ENCODE data around the gene CNN1. TPM values are rescaled to one million over a fixed set of nuclear protein-coding genes. Genes with fewer than 3 reads are reported as not detected.

The CNN1 gene
- total and polyA plus RNA-seq, 2 of the 13 experiments (the other 11 are each of a cell fraction or from before 2014, with no cell fraction given), result 0.70 to 1.1 TPM

DNA sequence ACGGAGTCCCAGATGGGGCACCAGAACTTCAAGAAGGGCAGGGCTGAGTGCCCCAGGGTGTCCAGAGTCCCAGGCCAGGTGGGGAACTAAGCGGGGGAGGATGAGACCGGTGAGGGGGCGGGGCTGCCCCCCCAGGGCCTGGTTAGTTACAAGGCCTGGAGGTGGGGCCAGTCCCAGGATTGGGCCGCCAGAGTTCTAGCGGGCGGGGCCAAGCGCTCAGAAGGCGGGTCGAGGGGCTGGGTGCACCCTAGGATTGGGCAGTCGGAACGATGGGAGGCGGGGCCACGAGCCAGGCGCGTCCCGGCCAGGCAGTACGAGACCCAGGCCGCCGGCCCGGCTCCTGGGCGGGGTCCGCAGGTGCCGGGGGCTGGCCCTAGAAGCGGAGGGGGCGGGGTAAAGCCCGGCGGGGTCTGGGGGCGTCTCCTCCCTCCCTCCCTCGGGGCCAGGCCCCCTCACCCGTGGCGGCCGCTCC lies 33.6 kb upstream of the CNN1 start (continued):
- TF ChIP-seq, protein P1, sequence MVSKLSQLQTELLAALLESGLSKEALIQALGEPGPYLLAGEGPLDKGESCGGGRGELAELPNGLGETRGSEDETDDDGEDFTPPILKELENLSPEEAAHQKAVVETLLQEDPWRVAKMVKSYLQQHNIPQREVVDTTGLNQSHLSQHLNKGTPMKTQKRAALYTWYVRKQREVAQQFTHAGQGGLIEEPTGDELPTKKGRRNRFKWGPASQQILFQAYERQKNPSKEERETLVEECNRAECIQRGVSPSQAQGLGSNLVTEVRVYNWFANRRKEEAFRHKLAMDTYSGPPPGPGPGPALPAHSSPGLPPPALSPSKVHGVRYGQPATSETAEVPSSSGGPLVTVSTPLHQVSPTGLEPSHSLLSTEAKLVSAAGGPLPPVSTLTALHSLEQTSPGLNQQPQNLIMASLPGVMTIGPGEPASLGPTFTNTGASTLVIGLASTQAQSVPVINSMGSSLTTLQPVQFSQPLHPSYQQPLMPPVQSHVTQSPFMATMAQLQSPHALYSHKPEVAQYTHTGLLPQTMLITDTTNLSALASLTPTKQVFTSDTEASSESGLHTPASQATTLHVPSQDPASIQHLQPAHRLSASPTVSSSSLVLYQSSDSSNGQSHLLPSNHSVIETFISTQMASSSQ (IDR thresholded peaks at IDR 0.05; ENCODE audit: low read depth), result no peak
- TF ChIP-seq, protein P1 (CRISPR knock-in tag; IDR thresholded peaks at IDR 0.05; ENCODE audit: borderline replicate concordance), result no peak
- TF ChIP-seq, protein P2, sequence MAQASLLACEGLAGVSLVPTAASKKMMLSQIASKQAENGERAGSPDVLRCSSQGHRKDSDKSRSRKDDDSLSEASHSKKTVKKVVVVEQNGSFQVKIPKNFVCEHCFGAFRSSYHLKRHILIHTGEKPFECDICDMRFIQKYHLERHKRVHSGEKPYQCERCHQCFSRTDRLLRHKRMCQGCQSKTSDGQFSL (CRISPR knock-in tag; IDR thresholded peaks at IDR 0.05), result peak; percentile 73; the same call in 1 of the 2 replicates
- TF ChIP-seq GZF1 (CRISPR knock-in tag; IDR thresholded peaks at IDR 0.05), result no peak
- TF ChIP-seq ZNF546 (CRISPR knock-in tag; conservative IDR thresholded peaks at IDR 0.05), result no peak
- TF ChIP-seq ZNF709 (CRISPR knock-in tag; IDR thresholded peaks at IDR 0.05), result 0 out of 2 replicates have a peak, but pooled peaks have one; percentile 7
- no peak for TF ChIP-seq ZNF543 (CRISPR knock-in tag; IDR thresholded peaks at IDR 0.05)
- no peak for TF ChIP-seq RFX5 (IDR thresholded peaks at IDR 0.05; ENCODE audit: low read depth, low read length)
- peak; percentile 58; the same call in 1 of the 2 replicates for TF ChIP-seq KAT7 (CRISPR knock-in tag; IDR thresholded peaks at IDR 0.05; ENCODE audit: borderline replicate concordance)
- TF ChIP-seq, protein P3, sequence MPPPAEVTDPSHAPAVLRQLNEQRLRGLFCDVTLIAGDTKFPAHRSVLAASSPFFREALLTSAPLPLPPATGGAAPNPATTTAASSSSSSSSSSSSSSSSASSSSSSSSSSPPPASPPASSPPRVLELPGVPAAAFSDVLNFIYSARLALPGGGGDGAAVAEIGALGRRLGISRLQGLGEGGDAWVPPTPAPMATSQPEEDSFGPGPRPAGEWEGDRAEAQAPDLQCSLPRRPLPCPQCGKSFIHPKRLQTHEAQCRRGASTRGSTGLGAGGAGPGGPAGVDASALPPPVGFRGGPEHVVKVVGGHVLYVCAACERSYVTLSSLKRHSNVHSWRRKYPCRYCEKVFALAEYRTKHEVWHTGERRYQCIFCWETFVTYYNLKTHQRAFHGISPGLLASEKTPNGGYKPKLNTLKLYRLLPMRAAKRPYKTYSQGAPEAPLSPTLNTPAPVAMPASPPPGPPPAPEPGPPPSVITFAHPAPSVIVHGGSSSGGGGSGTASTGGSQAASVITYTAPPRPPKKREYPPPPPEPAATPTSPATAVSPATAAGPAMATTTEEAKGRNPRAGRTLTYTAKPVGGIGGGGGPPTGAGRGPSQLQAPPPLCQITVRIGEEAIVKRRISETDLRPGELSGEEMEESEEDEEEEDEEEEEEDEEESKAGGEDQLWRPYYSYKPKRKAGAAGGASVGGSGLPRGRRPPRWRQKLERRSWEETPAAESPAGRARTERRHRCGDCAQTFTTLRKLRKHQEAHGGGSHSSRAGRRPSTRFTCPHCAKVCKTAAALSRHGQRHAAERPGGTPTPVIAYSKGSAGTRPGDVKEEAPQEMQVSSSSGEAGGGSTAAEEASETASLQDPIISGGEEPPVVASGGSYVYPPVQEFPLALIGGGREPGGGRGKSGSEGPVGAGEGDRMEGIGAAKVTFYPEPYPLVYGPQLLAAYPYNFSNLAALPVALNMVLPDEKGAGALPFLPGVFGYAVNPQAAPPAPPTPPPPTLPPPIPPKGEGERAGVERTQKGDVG (CRISPR knock-in tag; IDR thresholded peaks at IDR 0.05; ENCODE audit: borderline replicate concordance), result no peak
- TF ChIP-seq SP5 (CRISPR knock-in tag; IDR thresholded peaks at IDR 0.05; ENCODE audit: borderline replicate concordance, low read depth), result peak; percentile 62; the same call in 1 of the 2 replicates
- TF ChIP-seq, protein P4, sequence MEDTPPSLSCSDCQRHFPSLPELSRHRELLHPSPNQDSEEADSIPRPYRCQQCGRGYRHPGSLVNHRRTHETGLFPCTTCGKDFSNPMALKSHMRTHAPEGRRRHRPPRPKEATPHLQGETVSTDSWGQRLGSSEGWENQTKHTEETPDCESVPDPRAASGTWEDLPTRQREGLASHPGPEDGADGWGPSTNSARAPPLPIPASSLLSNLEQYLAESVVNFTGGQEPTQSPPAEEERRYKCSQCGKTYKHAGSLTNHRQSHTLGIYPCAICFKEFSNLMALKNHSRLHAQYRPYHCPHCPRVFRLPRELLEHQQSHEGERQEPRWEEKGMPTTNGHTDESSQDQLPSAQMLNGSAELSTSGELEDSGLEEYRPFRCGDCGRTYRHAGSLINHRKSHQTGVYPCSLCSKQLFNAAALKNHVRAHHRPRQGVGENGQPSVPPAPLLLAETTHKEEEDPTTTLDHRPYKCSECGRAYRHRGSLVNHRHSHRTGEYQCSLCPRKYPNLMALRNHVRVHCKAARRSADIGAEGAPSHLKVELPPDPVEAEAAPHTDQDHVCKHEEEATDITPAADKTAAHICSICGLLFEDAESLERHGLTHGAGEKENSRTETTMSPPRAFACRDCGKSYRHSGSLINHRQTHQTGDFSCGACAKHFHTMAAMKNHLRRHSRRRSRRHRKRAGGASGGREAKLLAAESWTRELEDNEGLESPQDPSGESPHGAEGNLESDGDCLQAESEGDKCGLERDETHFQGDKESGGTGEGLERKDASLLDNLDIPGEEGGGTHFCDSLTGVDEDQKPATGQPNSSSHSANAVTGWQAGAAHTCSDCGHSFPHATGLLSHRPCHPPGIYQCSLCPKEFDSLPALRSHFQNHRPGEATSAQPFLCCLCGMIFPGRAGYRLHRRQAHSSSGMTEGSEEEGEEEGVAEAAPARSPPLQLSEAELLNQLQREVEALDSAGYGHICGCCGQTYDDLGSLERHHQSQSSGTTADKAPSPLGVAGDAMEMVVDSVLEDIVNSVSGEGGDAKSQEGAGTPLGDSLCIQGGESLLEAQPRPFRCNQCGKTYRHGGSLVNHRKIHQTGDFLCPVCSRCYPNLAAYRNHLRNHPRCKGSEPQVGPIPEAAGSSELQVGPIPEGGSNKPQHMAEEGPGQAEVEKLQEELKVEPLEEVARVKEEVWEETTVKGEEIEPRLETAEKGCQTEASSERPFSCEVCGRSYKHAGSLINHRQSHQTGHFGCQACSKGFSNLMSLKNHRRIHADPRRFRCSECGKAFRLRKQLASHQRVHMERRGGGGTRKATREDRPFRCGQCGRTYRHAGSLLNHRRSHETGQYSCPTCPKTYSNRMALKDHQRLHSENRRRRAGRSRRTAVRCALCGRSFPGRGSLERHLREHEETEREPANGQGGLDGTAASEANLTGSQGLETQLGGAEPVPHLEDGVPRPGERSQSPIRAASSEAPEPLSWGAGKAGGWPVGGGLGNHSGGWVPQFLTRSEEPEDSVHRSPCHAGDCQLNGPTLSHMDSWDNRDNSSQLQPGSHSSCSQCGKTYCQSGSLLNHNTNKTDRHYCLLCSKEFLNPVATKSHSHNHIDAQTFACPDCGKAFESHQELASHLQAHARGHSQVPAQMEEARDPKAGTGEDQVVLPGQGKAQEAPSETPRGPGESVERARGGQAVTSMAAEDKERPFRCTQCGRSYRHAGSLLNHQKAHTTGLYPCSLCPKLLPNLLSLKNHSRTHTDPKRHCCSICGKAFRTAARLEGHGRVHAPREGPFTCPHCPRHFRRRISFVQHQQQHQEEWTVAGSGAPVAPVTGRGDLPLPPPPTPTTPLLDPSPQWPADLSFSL (CRISPR knock-in tag; IDR thresholded peaks at IDR 0.05), result no peak
- TF ChIP-seq SRSF9 (IDR thresholded peaks at IDR 0.05; ENCODE audit: borderline replicate concordance, insufficient read depth, low read depth, low read length, poor library complexity, severe bottlenecking), result no peak
- peak; percentile 17 for TF ChIP-seq TAF15 (IDR thresholded peaks at IDR 0.05; ENCODE audit: low read depth, low read length, poor library complexity, severe bottlenecking)
- peak; percentile 29; the same call in 1 of the 2 replicates for TF ChIP-seq KAT8 (CRISPR knock-in tag; IDR thresholded peaks at IDR 0.05)

Measured in HepG2 (cell line).